Caco-2 (cell line): ENCODE results near the gene LIMCH1. TPM values are rescaled to one million over a fixed set of nuclear protein-coding genes. Genes with fewer than 3 reads are reported as not detected.

Source experiments
- BruUV-seq: library from RNA; stranded (reverse); fragments of 400-500 nt; replicated peaks from 2 replicates; lab custom pipeline; 2021; lab: Mats Ljungman, UMichigan
- CTCF ChIA-PET: fragments of 300-600 bp; sonication (Branson Sonifier 250); formaldehyde crosslinking; loops from one replicate; lab custom pipeline; 2022; ENCODE audit warnings: antibody characterized with exemption; lab: Charles Lee
- POLR2A ChIA-PET: fragments of 300-600 bp; sonication (Branson Sonifier 250); formaldehyde crosslinking; loops from one replicate; lab custom pipeline; 2022; ENCODE audit warnings: antibody characterized with exemption; lab: Charles Lee
- DNase-seq, 2 experiments: peaks; one replicate each; pipeline versions ENCODE4 v3.0.0 to v3.0.0-alpha.2; 2020 to 2022
- H3K27me3 ChIP-seq: replicated peaks from 2 replicates; pipeline ENCODE4 v1.6.0; 2011; ENCODE audit warnings: low read length; ENCODE audit not compliant: control insufficient read depth, insufficient read depth
- H3K36me3 ChIP-seq: 2 replicates; pipeline ENCODE4 v1.5.1; 2011; ENCODE audit warnings: low read length; ENCODE audit not compliant: control insufficient read depth, insufficient read depth
- H3K4me1 ChIP-seq: fragments of 250-450 bp; sonication (Bioruptor Pico); 2 replicates; pipeline ENCODE4 v1.5.1; 2020; ENCODE audit warnings: mild to moderate bottlenecking
- H3K4me3 ChIP-seq: 2 replicates; pipeline ENCODE4 v1.5.1; 2011; ENCODE audit warnings: low read depth, mild to moderate bottlenecking, control low read depth, low read length
- H3K9me3 ChIP-seq: fragments of 250-450 bp; sonication (Bioruptor Pico); 2 replicates; pipeline ENCODE4 v1.5.1; 2020; ENCODE audit warnings: mild to moderate bottlenecking, moderate library complexity
- H3K27ac Mint-ChIP-seq: one replicate; pipeline ENCODE4 v1.8.0; 2022; ENCODE audit warnings: mixed read lengths; ENCODE audit not compliant: unreplicated experiment
- H3K27me3 Mint-ChIP-seq: one replicate; pipeline ENCODE4 v1.8.0; 2022; ENCODE audit warnings: mixed read lengths; ENCODE audit not compliant: insufficient read depth, unreplicated experiment
- H3K36me3 Mint-ChIP-seq: one replicate; pipeline ENCODE4 v1.8.0; 2022; ENCODE audit warnings: mild to moderate bottlenecking, mixed read lengths; ENCODE audit not compliant: insufficient read depth, unreplicated experiment
- H3K4me1 Mint-ChIP-seq: one replicate; pipeline ENCODE4 v1.8.0; 2022; ENCODE audit warnings: low read depth, mixed read lengths; ENCODE audit not compliant: unreplicated experiment
- H3K4me3 Mint-ChIP-seq: one replicate; pipeline ENCODE4 v1.8.0; 2022; ENCODE audit warnings: mild to moderate bottlenecking, moderate library complexity, mixed read lengths; ENCODE audit not compliant: unreplicated experiment
- H3K9me3 Mint-ChIP-seq: one replicate; pipeline ENCODE4 v1.8.0; 2022; ENCODE audit warnings: mixed read lengths; ENCODE audit not compliant: unreplicated experiment
- intact Hi-C: fragments of 100-400 bp; cut with micrococcal nuclease; formaldehyde crosslinking; loops from one replicate; pipeline ENCODE4 v1.10.0; 2022; ENCODE audit not compliant: unreplicated experiment
- total RNA-seq: library from RNA; stranded (reverse); gene quantifications from 2 replicates; pipeline ENCODE4 v1.2.3, GENCODE V29; 2022
- TF ChIP-seq, protein P1 (sequence below), 2 experiments: fragments of 200-600 bp in 1 of 2; IDR thresholded peaks; 1 replicate in 1 of 2; 2 replicates in 1 of 2; pipeline versions ENCODE4 v1.5.1 to v1.8.0; 2011 to 2022; ENCODE audit warnings: antibody characterized with exemption in 1 of 2, control low read depth in 1 of 2, inconsistent platforms in 1 of 2, low read depth in 1 of 2, low read length in 1 of 2, mild to moderate bottlenecking in 1 of 2, moderate library complexity in 1 of 2; ENCODE audit not compliant: insufficient read depth in 1 of 2, severe bottlenecking in 1 of 2, unreplicated experiment in 1 of 2

Gene LIMCH1
- total RNA-seq, 1 experiment from 2014 or later = 8.4 TPM

DNA sequence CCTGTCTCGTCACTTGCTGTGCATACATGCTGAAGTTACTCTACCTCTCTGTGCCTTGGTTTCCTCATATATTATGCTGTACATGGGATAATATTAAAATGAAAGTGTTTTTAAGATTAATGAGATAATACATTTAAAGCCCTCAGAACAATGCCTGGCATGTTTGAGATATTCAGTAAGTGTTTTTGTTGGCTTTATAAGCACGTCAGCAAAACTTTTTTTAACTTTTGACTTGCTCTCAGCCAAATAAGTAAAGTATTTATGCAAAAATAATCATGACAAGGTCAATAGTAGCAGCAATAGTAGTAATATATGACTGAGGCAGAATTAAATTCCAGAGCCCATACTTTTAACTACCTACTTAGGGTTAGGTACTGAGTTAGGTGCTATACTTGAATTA, 29.2 kb downstream of the LIMCH1 start:
- H3K27ac Mint-ChIP-seq = no peak overlapping the region
- H3K9me3 ChIP-seq = no peaks in the 10 kb centered on the region
- no peaks in the 10 kb centered on the region for H3K36me3 ChIP-seq
- ChIA-PET CTCF (no interaction called here), POLR2A (no interaction called here)
- H3K4me3 Mint-ChIP-seq = no peak overlapping the region
- H3K9me3 Mint-ChIP-seq = no peaks in the 10 kb centered on the region
- TF ChIP-seq, protein P1, sequence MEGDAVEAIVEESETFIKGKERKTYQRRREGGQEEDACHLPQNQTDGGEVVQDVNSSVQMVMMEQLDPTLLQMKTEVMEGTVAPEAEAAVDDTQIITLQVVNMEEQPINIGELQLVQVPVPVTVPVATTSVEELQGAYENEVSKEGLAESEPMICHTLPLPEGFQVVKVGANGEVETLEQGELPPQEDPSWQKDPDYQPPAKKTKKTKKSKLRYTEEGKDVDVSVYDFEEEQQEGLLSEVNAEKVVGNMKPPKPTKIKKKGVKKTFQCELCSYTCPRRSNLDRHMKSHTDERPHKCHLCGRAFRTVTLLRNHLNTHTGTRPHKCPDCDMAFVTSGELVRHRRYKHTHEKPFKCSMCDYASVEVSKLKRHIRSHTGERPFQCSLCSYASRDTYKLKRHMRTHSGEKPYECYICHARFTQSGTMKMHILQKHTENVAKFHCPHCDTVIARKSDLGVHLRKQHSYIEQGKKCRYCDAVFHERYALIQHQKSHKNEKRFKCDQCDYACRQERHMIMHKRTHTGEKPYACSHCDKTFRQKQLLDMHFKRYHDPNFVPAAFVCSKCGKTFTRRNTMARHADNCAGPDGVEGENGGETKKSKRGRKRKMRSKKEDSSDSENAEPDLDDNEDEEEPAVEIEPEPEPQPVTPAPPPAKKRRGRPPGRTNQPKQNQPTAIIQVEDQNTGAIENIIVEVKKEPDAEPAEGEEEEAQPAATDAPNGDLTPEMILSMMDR (IDR thresholded peaks at IDR 0.05; ENCODE audit: insufficient read depth in 1 of 2, low read depth in 1 of 2, low read length in 1 of 2, severe bottlenecking in 1 of 2, unreplicated experiment in 1 of 2) = no peak
- BruUV-seq = no TSS peak
- H3K27me3 Mint-ChIP-seq = no peaks in the 10 kb centered on the region
- no peak overlapping the region for H3K4me3 ChIP-seq
- intact Hi-C loops = no loop called here
- DNase-seq = no peak
- no peaks in the 10 kb centered on the region for H3K36me3 Mint-ChIP-seq
- no peaks in the 10 kb centered on the region for H3K4me1 Mint-ChIP-seq
- no peaks in the 10 kb centered on the region for H3K27me3 ChIP-seq
- H3K4me1 ChIP-seq = peaks cover 2% of the 10 kb centered on the region; the same call in 1 of the 2 replicates

DNA sequence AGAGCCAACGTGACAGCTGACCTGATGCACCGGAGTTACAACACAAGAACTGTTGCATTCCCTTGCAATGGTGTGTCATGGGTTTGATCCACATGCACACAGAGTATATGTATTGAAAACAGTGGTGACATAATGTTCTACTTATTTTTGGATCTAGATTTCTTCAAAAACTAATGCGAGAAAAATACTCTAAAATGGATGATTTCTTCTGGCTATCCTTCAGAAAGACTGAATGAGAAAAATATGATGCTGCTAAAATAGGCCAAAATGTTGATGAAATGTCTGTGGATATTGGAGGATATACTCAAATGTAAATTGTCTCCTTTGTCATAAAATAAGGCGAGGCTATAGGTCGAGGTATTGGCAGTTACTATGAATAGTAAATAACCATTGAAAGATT, 30.4 kb downstream of the LIMCH1 start:
- CTCF ChIA-PET = no interaction called here
- DNase-seq = no peak
- no peak overlapping the region for H3K4me3 Mint-ChIP-seq
- POLR2A ChIA-PET = no interaction called here
- H3K4me1 Mint-ChIP-seq = peaks cover 6% of the 10 kb centered on the region
- no peaks in the 10 kb centered on the region for H3K27me3 Mint-ChIP-seq
- H3K36me3 ChIP-seq = no peaks in the 10 kb centered on the region
- H3K9me3 ChIP-seq = no peaks in the 10 kb centered on the region
- no peaks in the 10 kb centered on the region for H3K9me3 Mint-ChIP-seq
- H3K4me1 ChIP-seq = peaks cover 11% of the 10 kb centered on the region; the same call in 1 of the 2 replicates
- no TSS peak for BruUV-seq
- intact Hi-C loops = no loop called here
- no peaks in the 10 kb centered on the region for H3K27me3 ChIP-seq
- H3K27ac Mint-ChIP-seq = no peak overlapping the region
- TF ChIP-seq, protein P1 (IDR thresholded peaks at IDR 0.05; ENCODE audit: insufficient read depth in 1 of 2, low read depth in 1 of 2, low read length in 1 of 2, severe bottlenecking in 1 of 2, unreplicated experiment in 1 of 2) = no peak
- no peak overlapping the region for H3K4me3 ChIP-seq
- no peaks in the 10 kb centered on the region for H3K36me3 Mint-ChIP-seq

DNA sequence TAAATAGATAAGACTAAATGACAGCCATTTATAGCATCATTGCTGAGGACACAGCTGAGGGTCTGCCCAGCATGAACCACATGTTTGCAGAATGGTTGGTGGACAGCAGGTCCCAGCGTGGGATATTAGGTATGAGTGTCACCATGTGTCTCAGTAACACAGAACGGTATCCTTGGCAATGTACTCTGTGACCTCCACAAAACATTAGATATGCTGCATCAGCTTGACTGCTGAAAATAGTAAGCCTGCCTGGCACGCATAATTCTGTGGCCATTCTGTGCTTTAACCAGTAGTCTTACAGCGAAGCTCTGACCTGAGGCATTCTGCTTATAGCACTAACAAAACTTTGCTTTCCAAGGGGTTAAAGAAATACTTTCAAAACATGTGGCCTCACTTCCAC, 32.0 kb downstream of the LIMCH1 start:
- Mint-ChIP-seq H3K9me3 (no peaks in the 10 kb centered on the region), H3K4me3 (no peak overlapping the region), H3K27me3 (no peaks in the 10 kb centered on the region), H3K4me1 (peaks cover 6% of the 10 kb centered on the region), H3K27ac (no peak overlapping the region), H3K36me3 (no peaks in the 10 kb centered on the region)
- TF ChIP-seq, protein P1 (IDR thresholded peaks at IDR 0.05; ENCODE audit: insufficient read depth in 1 of 2, low read depth in 1 of 2, low read length in 1 of 2, severe bottlenecking in 1 of 2, unreplicated experiment in 1 of 2) = no peak
- H3K9me3 ChIP-seq = no peaks in the 10 kb centered on the region
- ChIA-PET POLR2A (no interaction called here), CTCF (no interaction called here)
- DNase-seq = no peak
- H3K4me3 ChIP-seq = no peak overlapping the region
- no peaks in the 10 kb centered on the region for H3K27me3 ChIP-seq
- peaks cover 16% of the 10 kb centered on the region; the same call in 1 of the 2 replicates for H3K4me1 ChIP-seq
- no peaks in the 10 kb centered on the region for H3K36me3 ChIP-seq
- no TSS peak for BruUV-seq
- intact Hi-C loops = no loop called here
